ENCODE results near the gene CDC42. TPM values are rescaled to one million over a fixed set of nuclear protein-coding genes. Genes with fewer than 3 reads are reported as not detected.
A peak's percentile ranks its signal among the peaks of the same experiment; 100 is the strongest.

CDC42 gene
- total and polyA plus RNA-seq, 2 experiments from 2014 or later, result 119 to 184 TPM

- TF ChIP-seq, protein P1, sequence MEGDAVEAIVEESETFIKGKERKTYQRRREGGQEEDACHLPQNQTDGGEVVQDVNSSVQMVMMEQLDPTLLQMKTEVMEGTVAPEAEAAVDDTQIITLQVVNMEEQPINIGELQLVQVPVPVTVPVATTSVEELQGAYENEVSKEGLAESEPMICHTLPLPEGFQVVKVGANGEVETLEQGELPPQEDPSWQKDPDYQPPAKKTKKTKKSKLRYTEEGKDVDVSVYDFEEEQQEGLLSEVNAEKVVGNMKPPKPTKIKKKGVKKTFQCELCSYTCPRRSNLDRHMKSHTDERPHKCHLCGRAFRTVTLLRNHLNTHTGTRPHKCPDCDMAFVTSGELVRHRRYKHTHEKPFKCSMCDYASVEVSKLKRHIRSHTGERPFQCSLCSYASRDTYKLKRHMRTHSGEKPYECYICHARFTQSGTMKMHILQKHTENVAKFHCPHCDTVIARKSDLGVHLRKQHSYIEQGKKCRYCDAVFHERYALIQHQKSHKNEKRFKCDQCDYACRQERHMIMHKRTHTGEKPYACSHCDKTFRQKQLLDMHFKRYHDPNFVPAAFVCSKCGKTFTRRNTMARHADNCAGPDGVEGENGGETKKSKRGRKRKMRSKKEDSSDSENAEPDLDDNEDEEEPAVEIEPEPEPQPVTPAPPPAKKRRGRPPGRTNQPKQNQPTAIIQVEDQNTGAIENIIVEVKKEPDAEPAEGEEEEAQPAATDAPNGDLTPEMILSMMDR (conservative IDR thresholded peaks at IDR 0.05; ENCODE audit: low read depth in 2 of 2), result no peak
- TF ChIP-seq, protein P2, sequence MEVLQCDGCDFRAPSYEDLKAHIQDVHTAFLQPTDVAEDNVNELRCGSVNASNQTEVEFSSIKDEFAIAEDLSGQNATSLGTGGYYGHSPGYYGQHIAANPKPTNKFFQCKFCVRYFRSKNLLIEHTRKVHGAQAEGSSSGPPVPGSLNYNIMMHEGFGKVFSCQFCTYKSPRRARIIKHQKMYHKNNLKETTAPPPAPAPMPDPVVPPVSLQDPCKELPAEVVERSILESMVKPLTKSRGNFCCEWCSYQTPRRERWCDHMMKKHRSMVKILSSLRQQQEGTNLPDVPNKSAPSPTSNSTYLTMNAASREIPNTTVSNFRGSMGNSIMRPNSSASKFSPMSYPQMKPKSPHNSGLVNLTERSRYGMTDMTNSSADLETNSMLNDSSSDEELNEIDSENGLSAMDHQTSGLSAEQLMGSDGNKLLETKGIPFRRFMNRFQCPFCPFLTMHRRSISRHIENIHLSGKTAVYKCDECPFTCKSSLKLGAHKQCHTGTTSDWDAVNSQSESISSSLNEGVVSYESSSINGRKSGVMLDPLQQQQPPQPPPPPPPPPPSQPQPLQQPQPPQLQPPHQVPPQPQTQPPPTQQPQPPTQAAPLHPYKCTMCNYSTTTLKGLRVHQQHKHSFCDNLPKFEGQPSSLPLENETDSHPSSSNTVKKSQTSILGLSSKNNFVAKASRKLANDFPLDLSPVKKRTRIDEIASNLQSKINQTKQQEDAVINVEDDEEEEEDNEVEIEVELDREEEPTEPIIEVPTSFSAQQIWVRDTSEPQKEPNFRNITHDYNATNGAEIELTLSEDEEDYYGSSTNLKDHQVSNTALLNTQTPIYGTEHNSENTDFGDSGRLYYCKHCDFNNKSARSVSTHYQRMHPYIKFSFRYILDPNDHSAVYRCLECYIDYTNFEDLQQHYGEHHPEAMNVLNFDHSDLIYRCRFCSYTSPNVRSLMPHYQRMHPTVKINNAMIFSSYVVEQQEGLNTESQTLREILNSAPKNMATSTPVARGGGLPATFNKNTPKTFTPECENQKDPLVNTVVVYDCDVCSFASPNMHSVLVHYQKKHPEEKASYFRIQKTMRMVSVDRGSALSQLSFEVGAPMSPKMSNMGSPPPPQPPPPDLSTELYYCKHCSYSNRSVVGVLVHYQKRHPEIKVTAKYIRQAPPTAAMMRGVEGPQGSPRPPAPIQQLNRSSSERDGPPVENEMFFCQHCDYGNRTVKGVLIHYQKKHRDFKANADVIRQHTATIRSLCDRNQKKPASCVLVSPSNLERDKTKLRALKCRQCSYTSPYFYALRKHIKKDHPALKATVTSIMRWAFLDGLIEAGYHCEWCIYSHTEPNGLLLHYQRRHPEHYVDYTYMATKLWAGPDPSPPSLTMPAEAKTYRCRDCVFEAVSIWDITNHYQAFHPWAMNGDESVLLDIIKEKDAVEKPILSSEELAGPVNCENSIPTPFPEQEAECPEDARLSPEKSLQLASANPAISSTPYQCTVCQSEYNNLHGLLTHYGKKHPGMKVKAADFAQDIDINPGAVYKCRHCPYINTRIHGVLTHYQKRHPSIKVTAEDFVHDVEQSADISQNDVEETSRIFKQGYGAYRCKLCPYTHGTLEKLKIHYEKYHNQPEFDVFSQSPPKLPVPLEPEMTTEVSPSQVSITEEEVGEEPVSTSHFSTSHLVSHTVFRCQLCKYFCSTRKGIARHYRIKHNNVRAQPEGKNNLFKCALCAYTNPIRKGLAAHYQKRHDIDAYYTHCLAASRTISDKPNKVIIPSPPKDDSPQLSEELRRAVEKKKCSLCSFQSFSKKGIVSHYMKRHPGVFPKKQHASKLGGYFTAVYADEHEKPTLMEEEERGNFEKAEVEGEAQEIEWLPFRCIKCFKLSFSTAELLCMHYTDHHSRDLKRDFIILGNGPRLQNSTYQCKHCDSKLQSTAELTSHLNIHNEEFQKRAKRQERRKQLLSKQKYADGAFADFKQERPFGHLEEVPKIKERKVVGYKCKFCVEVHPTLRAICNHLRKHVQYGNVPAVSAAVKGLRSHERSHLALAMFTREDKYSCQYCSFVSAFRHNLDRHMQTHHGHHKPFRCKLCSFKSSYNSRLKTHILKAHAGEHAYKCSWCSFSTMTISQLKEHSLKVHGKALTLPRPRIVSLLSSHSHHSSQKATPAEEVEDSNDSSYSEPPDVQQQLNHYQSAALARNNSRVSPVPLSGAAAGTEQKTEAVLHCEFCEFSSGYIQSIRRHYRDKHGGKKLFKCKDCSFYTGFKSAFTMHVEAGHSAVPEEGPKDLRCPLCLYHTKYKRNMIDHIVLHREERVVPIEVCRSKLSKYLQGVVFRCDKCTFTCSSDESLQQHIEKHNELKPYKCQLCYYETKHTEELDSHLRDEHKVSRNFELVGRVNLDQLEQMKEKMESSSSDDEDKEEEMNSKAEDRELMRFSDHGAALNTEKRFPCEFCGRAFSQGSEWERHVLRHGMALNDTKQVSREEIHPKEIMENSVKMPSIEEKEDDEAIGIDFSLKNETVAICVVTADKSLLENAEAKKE (CRISPR knock-in tag; IDR thresholded peaks at IDR 0.05), result no peak
These were observed 48.7 kb downstream of the CDC42 start (continued) for GRCh38 chr1:22101199-22101598.

- Mint-ChIP-seq H3K27me3 (ENCODE audit: insufficient read depth, low read depth, poor library complexity) (no peaks in the 10 kb centered on the region), H3K36me3 (ENCODE audit: low read depth) (peaks cover 3% of the 10 kb centered on the region; the same call in 1 of the 3 replicates), H3K27ac (no peak overlapping the region), H3K9me3 (no peaks in the 10 kb centered on the region), H3K4me1 (peaks cover 12% of the 10 kb centered on the region), H3K4me3 (no peak overlapping the region)
- Histone ChIP-seq H3K36me3 (ENCODE audit: insufficient read depth) (peaks cover 5% of the 10 kb centered on the region; the same call in 1 of the 2 replicates), H3K4me1 (ENCODE audit: insufficient read depth) (no peaks in the 10 kb centered on the region; the same call in 1 of the 2 replicates), H4K20me1 (replicated peaks; ENCODE audit: insufficient read depth) (peaks cover 3% of the 10 kb centered on the region; the same call in 1 of the 2 replicates), H3K27me3 (ENCODE audit: insufficient read depth) (no peaks in the 10 kb centered on the region), H3K4me3 (no peak overlapping the region), H3K9me2 (ENCODE audit: insufficient read depth) (no peaks in the 10 kb centered on the region), H3K4me2 (no peak overlapping the region), H2AFZ (no peak overlapping the region), H3K27ac (ENCODE audit: low read depth) (0 out of 2 replicates have a peak overlapping the region, but pooled peaks have one; percentile 1), H3K79me2 (replicated peaks; ENCODE audit: insufficient read depth) (peaks cover 33% of the 10 kb centered on the region), H3F3A (replicated peaks; ENCODE audit: low read depth) (no peaks in the 10 kb centered on the region)
- no peak for ATAC-seq
- no peak for DNase-seq (ENCODE audit: low spot score)
- TF ChIP-seq REST (IDR thresholded peaks at IDR 0.05; ENCODE audit: unreplicated experiment) (no peak), ZNF331 (CRISPR knock-in tag; IDR thresholded peaks at IDR 0.05; ENCODE audit: low read depth) (no peak), JUNB (IDR thresholded peaks at IDR 0.05; ENCODE audit: unreplicated experiment) (no peak), CREB1 (CRISPR knock-in tag; IDR thresholded peaks at IDR 0.05; ENCODE audit: low read depth) (no peak), STAT1 (IDR thresholded peaks at IDR 0.05; ENCODE audit: unreplicated experiment) (no peak), EZH2 (IDR thresholded peaks at IDR 0.05; ENCODE audit: low read depth, unreplicated experiment) (no peak), EZH2phosphoT487 (IDR thresholded peaks at IDR 0.05; ENCODE audit: unreplicated experiment) (no peak), POLR2AphosphoS5 (IDR thresholded peaks at IDR 0.05; ENCODE audit: low read depth) (no peak), NANOG (IDR thresholded peaks at IDR 0.05; ENCODE audit: borderline replicate concordance) (no peak), ZNF114 (CRISPR knock-in tag; IDR thresholded peaks at IDR 0.05) (no peak)
- TF ChIP-seq, protein P3, sequence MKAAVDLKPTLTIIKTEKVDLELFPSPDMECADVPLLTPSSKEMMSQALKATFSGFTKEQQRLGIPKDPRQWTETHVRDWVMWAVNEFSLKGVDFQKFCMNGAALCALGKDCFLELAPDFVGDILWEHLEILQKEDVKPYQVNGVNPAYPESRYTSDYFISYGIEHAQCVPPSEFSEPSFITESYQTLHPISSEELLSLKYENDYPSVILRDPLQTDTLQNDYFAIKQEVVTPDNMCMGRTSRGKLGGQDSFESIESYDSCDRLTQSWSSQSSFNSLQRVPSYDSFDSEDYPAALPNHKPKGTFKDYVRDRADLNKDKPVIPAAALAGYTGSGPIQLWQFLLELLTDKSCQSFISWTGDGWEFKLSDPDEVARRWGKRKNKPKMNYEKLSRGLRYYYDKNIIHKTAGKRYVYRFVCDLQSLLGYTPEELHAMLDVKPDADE (IDR thresholded peaks at IDR 0.05), result no peak
These were observed 49.5 kb downstream of the CDC42 start for GRCh38 chr1:22101995-22102394.
